ENCODE data around the gene CCNK.

Gene CCNK

GRCh38 chr14:99508896-99509629 lies 27.9 kb downstream of the CCNK start:
- no peak for FAIRE-seq

DNA sequence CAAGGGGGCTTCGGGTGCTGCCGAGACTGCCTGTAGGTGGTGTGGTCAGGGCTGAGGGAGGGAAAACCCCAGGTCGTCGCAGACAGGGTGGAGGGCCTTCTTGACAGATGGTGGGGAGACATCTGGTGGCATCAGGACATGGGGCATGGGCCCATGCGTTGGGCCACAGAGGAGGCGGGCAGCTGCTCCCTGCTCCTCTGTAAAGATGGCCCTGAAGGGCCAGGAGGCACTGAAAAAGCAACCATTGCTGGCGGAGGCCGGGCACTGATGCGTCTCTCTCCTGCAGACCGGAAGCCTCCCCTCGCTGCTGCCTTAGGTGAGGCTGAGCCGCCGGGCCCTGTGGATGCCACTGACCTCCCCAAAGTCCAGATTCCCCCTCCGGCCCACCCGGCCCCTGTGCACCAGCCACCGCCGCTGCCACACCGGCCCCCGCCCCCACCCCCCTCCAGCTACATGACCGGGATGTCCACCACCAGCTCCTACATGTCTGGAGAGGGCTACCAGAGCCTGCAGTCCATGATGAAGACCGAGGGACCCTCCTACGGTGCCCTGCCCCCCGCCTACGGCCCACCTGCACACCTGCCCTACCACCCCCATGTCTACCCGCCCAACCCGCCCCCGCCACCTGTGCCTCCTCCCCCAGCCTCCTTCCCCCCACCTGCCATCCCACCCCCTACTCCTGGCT lies 28.8 kb downstream of the CCNK start:
- FAIRE-seq: no peak

DNA sequence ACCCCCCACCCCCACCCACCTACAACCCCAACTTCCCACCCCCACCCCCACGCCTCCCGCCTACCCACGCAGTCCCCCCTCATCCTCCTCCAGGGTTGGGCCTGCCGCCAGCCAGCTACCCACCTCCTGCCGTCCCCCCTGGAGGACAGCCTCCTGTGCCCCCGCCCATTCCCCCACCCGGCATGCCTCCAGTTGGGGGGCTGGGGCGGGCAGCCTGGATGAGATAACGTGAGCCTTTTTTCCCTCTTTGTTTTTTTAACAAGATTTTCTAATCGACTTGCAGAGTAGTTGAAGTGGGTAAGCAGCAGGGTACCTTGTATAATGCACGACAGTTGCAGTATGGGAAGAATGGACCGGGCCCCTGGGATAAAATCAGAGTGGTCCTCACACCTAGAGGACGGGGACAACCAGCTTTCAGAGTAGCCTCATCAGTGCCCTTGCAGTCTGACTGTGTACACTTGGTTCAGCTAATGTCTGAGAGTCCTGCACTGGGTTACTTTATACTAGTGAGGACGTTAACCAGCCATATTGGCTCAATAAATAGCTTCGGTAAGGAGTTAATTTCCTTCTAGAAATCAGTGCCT lies 29.4 kb downstream of the CCNK start:
- no peak for FAIRE-seq

DNA sequence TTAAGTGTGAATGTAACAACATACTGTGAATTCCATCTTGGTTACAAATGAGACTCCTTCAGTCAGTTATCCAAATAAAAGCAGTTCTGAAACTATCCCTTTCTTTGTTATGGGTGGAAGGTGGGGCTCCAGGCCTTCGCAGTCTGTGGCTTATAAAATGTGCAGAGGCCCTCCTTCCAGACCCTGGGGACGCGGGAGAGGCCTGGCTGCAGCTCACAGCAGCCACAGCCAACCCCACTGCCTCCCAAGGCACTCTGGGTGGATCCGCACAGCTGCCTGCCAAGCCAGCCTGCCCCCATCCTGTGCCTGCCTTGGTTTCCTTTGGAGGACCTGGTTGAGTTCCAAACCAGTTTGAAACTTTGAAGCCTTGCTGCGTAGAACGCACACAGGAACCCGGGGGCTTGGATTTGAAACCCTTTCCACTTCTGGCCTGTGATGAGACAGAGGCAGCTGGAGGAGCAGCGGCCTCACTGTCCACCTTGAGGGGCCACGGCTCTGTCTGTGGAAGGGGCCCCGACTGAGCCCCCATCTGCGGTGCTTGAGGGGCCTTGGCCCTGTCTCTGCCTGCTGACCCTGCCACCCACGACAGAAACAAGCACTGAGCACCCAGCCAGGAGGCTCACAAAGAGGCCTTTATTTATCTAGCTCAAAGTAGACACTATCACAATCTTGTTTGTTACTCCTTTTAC lies 30.4 kb downstream of the CCNK start:
- FAIRE-seq: no peak

DNA sequence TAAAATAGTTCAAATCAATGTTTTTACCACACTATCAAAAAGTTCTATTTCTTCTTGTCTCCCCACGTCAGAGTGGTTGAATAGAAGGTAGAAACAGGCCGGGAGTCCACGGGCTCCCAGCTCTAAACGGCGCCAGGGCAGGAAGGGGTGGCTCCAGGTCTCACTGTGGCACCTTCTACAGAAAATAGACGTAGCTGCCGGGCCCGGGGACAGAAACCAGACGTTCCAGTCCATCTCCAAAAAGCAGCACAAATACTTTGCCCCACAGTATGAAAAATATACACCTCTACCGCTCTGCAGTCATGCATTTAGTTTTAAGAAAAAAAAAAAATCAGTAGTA lies 30.9 kb downstream of the CCNK start:
- FAIRE-seq: no peak

DNA sequence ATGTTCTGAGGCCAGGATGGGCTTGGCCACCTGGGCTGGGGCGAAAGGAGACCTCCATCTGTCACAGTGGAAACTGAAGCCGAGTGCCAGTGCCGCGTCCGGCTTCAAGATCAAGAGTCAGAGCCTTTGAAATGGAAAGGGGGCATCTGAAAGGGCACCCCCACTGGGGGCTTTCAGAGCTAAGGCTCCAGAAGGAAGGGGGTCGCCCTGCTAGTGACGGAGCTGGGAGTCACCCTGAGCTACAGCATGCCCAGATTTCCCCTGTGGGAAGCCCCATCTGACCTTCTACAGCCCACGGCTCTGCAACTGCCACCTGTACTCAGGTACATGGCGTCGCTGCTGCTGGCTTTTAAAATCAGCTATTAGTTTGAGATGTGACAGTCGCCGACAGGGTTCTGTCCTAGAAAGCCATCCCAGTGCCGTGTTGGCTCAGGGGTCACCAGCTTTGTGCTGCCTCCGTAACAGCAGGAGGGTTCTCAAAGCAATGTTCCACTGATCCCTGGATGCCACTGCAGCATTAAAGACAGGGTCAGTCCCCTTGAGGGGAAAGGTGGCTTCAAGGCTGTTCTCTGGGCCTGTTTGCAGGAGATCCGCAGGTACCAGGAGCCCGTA lies 31.5 kb downstream of the CCNK start:
- FAIRE-seq: no peak

- no peak for FAIRE-seq
Observed at GRCh38 chr14:99513183-99513694, 32.0 kb downstream of the CCNK start.

GRCh38 chr14:99513946-99514551 lies 32.8 kb downstream of the CCNK start:
- FAIRE-seq: no peak

GRCh38 chr14:99514552-99515300 lies 33.5 kb downstream of the CCNK start:
- no peak for FAIRE-seq

GRCh38 chr14:99515301-99516155 lies 34.3 kb downstream of the CCNK start:
- no peak for FAIRE-seq

DNA sequence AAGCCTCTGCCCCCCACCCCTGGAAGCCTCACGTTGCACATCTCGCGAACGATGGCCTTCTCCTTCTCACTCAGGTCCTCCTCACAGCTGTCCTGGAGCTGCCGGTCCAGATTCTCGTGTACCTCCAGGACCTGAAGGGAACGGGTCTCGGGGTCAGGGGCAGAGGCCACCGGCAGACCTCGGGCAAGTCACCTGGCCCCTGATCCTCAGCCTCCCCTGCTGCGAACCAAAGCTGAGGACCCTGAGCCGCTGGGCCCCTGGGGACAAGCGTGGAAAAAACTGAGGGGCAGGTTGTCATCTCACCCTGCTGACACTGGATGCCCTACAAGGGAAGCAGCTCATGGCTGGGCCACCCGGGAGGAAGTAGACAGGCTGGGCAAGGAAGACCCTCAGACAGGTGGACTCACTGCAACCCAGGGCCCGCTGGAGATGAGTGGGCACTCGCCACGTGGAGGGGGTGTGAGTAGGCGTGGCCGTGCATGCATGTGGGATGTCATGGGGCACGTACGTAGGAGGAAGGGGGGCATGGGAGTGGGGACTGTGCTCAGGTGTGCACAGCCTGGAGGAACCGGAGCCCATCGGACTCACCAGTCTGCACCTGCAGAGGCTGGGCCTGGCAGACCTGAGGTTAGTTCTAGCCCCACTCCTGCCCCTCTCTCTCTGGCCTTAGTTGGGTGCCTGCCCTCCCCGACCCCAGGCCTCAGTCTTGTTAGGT lies 35.1 kb downstream of the CCNK start:
- FAIRE-seq: no peak

DNA sequence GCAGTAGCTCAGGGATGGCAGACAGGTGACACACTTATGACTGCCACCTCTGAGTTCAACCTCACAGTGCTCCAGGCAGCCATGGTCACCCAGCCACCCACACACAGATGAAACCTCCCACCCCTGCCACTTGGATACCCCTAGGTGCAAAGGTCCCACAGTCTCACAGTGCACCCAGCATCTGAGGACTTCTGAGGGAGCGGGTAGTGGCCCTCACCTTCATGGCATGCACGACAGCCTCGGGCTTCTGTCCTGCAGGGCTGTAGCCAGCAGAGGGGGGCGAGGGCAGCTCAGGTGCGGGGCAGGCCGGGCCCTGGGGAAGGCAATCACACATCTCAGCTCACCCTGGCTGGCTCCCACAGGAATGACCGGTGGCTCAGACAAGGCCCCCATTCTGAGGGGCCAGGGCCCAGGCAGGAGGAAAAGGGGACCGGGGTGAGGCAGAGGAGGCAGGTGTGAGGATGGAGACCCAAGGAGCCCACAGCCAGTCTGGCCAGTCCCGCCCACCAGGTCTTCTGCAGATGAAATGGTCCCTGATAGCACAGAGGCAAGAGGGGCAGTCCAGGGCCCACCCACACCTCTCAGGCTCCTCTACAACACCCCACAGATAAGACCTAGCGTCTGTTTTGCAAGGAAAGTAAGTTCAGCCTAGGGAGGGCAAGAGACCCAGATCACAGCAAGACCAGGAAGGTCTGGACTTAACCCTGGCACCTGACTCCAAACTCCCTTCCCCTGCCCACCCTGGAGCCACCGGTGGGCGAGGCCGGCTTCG lies 35.8 kb downstream of the CCNK start:
- FAIRE-seq: no peak

DNA sequence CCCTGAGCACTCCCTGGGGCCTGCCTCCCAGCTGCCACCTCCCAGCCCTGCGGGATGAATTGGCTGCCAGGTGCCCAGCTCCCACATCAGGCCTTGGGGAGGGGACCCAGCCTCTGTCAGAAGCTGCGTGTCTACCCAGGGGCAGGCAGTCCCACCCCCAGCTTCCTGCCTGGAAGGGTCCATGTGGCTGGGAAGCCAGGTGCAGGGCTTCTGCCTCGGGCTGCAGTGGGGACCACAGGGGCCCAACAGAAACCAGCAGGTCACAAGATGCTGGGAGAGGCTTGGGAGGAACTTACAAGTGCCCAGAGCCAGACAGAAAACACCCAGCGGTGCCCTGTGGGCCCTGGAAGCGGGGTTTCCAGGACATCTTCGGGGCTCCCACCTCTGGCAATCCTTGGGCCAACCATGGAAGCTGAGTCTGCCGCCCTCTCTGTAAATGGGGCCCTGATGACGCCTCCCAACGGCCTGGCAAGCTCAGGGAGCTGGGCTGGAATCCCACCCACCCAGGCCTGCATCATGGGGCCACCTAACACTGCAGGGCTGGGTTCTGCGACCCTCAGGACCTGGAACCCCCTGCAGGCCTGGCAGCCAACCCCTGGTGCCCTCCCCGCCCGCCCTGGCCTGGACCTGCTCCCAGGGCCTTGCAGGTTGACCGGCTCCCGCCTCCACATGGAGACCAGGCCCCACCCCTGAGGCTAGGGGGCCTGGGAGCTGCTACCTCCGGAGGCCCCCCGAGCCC lies 36.6 kb downstream of the CCNK start:
- FAIRE-seq: no peak

DNA sequence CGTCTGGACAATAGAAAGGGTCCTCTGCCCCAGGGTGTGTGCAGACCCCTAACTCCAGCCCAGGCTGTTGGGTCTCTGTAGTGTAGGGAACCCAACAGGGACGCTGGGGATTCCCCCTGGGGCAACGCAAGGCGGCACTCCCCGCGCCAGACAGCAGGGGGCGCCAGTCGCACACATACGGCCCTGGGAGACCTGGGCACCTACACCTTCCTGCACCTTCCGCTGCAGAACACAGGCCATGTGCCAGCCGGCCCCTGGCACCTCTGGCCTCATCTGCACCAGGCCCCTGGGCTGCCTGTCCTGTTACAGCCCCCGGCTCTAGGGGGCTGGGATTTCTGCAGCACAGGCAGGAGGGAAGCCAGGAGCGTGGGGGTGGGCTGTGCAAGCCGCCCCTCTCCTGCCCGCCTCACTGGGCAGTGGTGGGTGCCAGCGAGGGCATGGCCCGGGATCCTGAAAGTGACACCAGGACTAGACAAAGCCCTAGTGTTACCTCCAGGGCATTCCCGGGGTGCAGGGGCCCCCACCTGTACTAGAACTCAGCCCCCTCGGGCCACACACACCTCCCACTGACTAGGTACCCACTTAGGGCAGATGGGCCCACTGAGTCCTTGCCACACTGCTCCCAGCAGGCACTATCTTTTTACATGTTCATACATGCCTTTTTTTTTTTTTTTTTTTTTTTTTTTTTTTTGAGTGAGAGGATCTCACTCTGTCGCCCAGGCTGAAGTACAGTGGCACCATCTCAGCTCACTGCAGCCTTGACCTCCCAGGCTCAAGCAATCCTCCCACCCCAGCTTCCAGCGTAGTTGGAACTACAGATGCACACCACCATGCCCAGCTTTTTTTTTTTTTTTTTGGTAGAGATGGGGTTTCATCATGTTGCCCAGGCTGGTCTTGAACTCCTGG lies 37.5 kb downstream of the CCNK start:
- FAIRE-seq: no peak

GRCh38 chr14:99519347-99519881 lies 38.2 kb downstream of the CCNK start:
- no peak for FAIRE-seq

GRCh38 chr14:99519931-99520421 lies 38.8 kb downstream of the CCNK start:
- no peak for FAIRE-seq

GRCh38 chr14:99520571-99521081 lies 39.4 kb downstream of the CCNK start:
- FAIRE-seq: no peak
